IPS-20b (cell line): ENCODE results near the gene TMEM212.

Source experiments
- H3K27ac ChIP-seq: one replicate; pipeline ENCODE4 v1.5.1; 2013; ENCODE audit warnings: low read length
- H3K27me3 ChIP-seq: 2 replicates; pipeline ENCODE4 v1.6.1; 2013; ENCODE audit warnings: mild to moderate bottlenecking, low read length, inconsistent platforms; ENCODE audit not compliant: insufficient read depth
- H3K36me3 ChIP-seq: 2 replicates; pipeline ENCODE4 v1.6.1; 2013; ENCODE audit warnings: low read depth, mild to moderate bottlenecking, inconsistent platforms, low read length, moderate library complexity; ENCODE audit not compliant: insufficient read depth
- H3K4me1 ChIP-seq: 2 replicates; pipeline ENCODE4 v1.6.1; 2013; ENCODE audit warnings: mild to moderate bottlenecking, control low read depth, inconsistent platforms, low read length, moderate library complexity; ENCODE audit not compliant: insufficient read depth
- H3K4me3 ChIP-seq: 2 replicates; pipeline ENCODE4 v1.5.1; 2013; ENCODE audit warnings: mild to moderate bottlenecking, low read length, inconsistent platforms
- H3K9ac ChIP-seq: 2 replicates; pipeline ENCODE4 v1.6.1; 2013; ENCODE audit warnings: low read depth, mild to moderate bottlenecking, inconsistent platforms, low read length, moderate library complexity
- H3K9me3 ChIP-seq: 2 replicates; pipeline ENCODE4 v1.6.1; 2013; ENCODE audit warnings: mild to moderate bottlenecking, low read depth, low read length, inconsistent platforms; ENCODE audit not compliant: insufficient read depth

Gene TMEM212

GRCh38 chr3:171842864-171843518 is at the start of gene TMEM212:
TMEM212 (plus strand) TSS chr3:171843349; CDS start chr3:171843384, 35 bp downstream.
- Histone ChIP-seq H3K36me3 (no peaks in the 10 kb centered on the region), H3K4me1 (peaks cover 15% of the 10 kb centered on the region; the same call in 1 of the 2 replicates), H3K9ac (no peak within 1 kb of the TSS), H3K27me3 (no peaks in the 10 kb centered on the region), H3K4me3 (no peak within 1 kb of the TSS), H3K27ac (no peak within 1 kb of the TSS), H3K9me3 (no peaks in the 10 kb centered on the region)

- Histone ChIP-seq H3K9ac (no peak overlapping the region), H3K27ac (no peak overlapping the region), H3K4me1 (peaks cover 15% of the 10 kb centered on the region), H3K4me3 (no peak overlapping the region), H3K27me3 (no peaks in the 10 kb centered on the region), H3K9me3 (no peaks in the 10 kb centered on the region), H3K36me3 (no peaks in the 10 kb centered on the region)
Measured at GRCh38 chr3:171796625-171797264, 46.4 kb upstream of the TMEM212 start.

GRCh38 chr3:171797265-171797679 is 45.9 kb upstream of the TMEM212 start:
- no peak overlapping the region for H3K27ac ChIP-seq
- H3K4me3 ChIP-seq: no peak overlapping the region
- no peaks in the 10 kb centered on the region for H3K27me3 ChIP-seq
- H3K9me3 ChIP-seq: no peaks in the 10 kb centered on the region
- H3K9ac ChIP-seq: no peak overlapping the region
- no peaks in the 10 kb centered on the region for H3K36me3 ChIP-seq
- H3K4me1 ChIP-seq: peaks cover 11% of the 10 kb centered on the region

DNA sequence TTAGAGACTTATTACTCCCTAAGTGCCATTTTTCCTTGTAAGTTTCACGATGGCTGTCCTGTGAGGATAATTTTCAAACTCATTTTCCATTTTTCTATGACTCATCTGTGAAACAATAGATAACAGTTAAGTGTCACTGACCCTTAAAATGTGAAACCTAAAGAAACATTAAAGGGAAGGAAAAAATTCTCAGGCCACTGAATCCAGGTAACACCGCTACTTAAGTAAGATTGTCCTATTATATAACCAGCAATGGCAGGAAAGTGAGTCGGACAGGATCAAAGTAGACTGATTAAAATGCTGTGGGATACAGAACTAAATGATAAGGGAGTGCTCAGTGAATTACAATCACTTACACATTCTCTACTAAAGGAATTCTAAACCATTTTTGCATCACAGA is 45.3 kb upstream of the TMEM212 start:
- no peak overlapping the region for H3K9ac ChIP-seq
- H3K36me3 ChIP-seq: no peaks in the 10 kb centered on the region
- no peaks in the 10 kb centered on the region for H3K9me3 ChIP-seq
- no peak overlapping the region for H3K4me3 ChIP-seq
- peaks cover 9% of the 10 kb centered on the region for H3K4me1 ChIP-seq
- no peak overlapping the region for H3K27ac ChIP-seq
- H3K27me3 ChIP-seq: no peaks in the 10 kb centered on the region

GRCh38 chr3:171799501-171799900 is 43.6 kb upstream of the TMEM212 start:
- Histone ChIP-seq H3K27ac (no peak overlapping the region), H3K9ac (no peak overlapping the region), H3K4me1 (peaks cover 9% of the 10 kb centered on the region), H3K4me3 (no peak overlapping the region), H3K27me3 (no peaks in the 10 kb centered on the region), H3K36me3 (no peaks in the 10 kb centered on the region), H3K9me3 (no peaks in the 10 kb centered on the region)

DNA sequence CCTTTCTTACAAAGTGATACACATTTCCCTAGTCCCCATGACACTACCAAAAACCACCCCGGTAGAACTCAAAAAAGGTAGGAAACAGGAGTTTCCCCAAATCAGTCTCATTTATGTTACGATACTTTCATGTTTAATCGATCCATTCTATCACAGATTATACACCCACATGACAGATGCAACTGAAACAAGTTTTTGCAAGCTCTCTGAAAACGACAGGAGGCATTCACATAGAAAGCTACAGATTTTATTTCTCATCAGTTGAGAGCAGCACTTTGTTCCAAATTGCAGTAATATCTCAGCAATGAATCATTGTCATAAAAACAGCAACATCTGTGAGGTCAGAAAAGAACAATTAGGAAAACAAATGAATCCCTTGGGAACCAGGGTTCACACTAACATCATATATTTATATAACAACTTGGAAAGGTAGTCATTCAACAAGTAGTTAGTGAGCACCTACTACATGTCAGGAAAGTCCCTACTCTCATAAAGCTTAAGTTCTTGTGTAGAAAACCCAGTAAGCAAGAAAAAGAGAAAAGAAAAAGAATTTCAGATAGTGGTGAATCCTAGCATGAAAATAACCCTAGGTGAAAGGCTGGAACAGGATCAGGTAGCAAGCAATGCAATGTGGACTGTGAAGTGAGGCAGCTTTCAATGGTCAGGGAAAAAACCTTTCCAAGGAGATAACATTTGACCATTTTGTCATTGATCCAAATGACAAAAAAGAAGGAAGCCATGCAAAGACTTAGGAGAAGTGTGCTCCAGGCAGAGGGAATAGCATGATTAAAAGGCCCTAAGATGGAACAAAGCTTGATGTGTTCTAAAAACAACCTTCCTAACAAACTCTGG is 41.2 kb upstream of the TMEM212 start:
- Histone ChIP-seq H3K27me3 (no peaks in the 10 kb centered on the region), H3K4me1 (peaks cover 9% of the 10 kb centered on the region), H3K4me3 (no peak overlapping the region), H3K9me3 (no peaks in the 10 kb centered on the region), H3K36me3 (no peaks in the 10 kb centered on the region), H3K27ac (no peak overlapping the region), H3K9ac (no peak overlapping the region)

- H3K4me3 ChIP-seq: no peak overlapping the region
- H3K27ac ChIP-seq: no peak overlapping the region
- no peaks in the 10 kb centered on the region for H3K9me3 ChIP-seq
- no peaks in the 10 kb centered on the region for H3K27me3 ChIP-seq
- peaks cover 9% of the 10 kb centered on the region for H3K4me1 ChIP-seq
- H3K36me3 ChIP-seq: no peaks in the 10 kb centered on the region
- no peak overlapping the region for H3K9ac ChIP-seq
Measured at GRCh38 chr3:171802590-171802956, 40.6 kb upstream of the TMEM212 start.

DNA sequence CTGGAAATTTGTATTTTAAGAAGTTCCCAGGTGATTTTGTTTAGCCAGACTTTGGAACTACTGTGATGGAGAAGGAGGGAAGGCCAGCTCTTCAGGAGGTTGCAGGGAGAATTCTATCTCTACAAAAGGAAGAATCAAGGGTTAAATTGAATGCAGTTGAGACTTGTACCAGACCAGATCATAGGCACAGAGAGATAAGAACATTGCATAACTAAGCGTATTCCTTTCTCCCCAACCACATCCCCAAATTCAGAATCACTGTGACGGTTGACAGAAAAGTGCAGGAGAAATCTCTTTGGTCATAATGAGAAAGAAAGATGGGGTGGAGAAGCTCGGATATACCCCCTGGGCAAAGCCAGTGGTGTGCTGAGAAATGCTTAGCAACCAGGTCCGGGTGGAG is 40.1 kb upstream of the TMEM212 start:
- peaks cover 5% of the 10 kb centered on the region for H3K4me1 ChIP-seq
- no peak overlapping the region for H3K4me3 ChIP-seq
- no peaks in the 10 kb centered on the region for H3K9me3 ChIP-seq
- no peaks in the 10 kb centered on the region for H3K36me3 ChIP-seq
- no peak overlapping the region for H3K9ac ChIP-seq
- H3K27ac ChIP-seq: no peak overlapping the region
- no peaks in the 10 kb centered on the region for H3K27me3 ChIP-seq

GRCh38 chr3:171804618-171805389 is 38.3 kb upstream of the TMEM212 start:
- Histone ChIP-seq H3K9ac (no peak overlapping the region), H3K4me1 (no peaks in the 10 kb centered on the region), H3K36me3 (no peaks in the 10 kb centered on the region), H3K27me3 (peaks cover 13% of the 10 kb centered on the region), H3K4me3 (no peak overlapping the region), H3K27ac (no peak overlapping the region), H3K9me3 (no peaks in the 10 kb centered on the region)

GRCh38 chr3:171805687-171806086 is 37.5 kb upstream of the TMEM212 start:
- Histone ChIP-seq H3K9ac (no peak overlapping the region), H3K4me3 (no peak overlapping the region), H3K4me1 (no peaks in the 10 kb centered on the region), H3K36me3 (no peaks in the 10 kb centered on the region), H3K9me3 (no peaks in the 10 kb centered on the region), H3K27me3 (peaks cover 22% of the 10 kb centered on the region), H3K27ac (no peak overlapping the region)
